Measurements from ENCODE around the gene THAP9.

Gene THAP9

GRCh38 chr4:82951196-82951595 lies 50.7 kb downstream of the THAP9 start:
- H3K36me3 Mint-ChIP-seq (ENCODE audit: insufficient read depth), result peaks cover 14% of the 10 kb centered on the region
- H3K27me3 Mint-ChIP-seq, result no peaks in the 10 kb centered on the region
- DNase-seq (no peak), ATAC-seq (replicated peaks) (no peak)
- no peaks in the 10 kb centered on the region for H3K9me3 Mint-ChIP-seq
- H3K4me3 Mint-ChIP-seq, result no peak overlapping the region
- peaks cover 0 to 3% of the 10 kb centered on the region in 2 donors for H3K4me1 Mint-ChIP-seq (ENCODE audit: low read depth in 2 of 2)
- H3K27ac Mint-ChIP-seq, result no peak overlapping the region

GRCh38 chr4:82954212-82954611 lies 53.7 kb downstream of the THAP9 start:
- Mint-ChIP-seq H3K4me3 (no peak overlapping the region), H3K27me3 (no peaks in the 10 kb centered on the region), H3K27ac (no peak overlapping the region), H3K9me3 (no peaks in the 10 kb centered on the region), H3K36me3 (ENCODE audit: insufficient read depth) (peaks cover 14% of the 10 kb centered on the region), H3K4me1 (ENCODE audit: low read depth in 2 of 2) (peaks cover 0 to 16% of the 10 kb centered on the region in 2 donors)
- no peak for DNase-seq
- no peak for ATAC-seq (replicated peaks)

DNA sequence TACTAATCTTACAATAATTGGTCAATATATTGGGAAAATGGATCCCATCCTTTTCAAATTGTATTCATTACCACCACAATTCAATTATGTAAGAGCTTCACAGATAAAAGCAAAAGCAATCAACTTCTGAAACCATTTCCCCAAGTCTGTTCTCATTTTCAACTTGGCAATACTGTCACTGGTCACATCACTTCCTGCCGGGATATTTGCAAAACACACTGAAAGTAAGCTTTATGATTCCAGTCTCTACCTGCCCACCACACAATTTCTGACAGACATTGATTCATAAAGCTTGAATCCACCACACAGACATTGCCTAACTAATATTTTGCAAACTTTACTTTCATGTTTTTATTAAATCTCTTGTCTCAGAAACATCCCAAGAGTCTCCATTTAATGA lies 56.5 kb downstream of the THAP9 start:
- DNase-seq (no peak), ATAC-seq (replicated peaks) (no peak)
- Mint-ChIP-seq H3K4me1 (ENCODE audit: low read depth in 2 of 2) (peaks cover 0 to 16% of the 10 kb centered on the region in 2 donors), H3K36me3 (ENCODE audit: insufficient read depth) (peaks cover 29% of the 10 kb centered on the region), H3K4me3 (no peak overlapping the region), H3K27me3 (no peaks in the 10 kb centered on the region), H3K9me3 (no peaks in the 10 kb centered on the region), H3K27ac (no peak overlapping the region)

DNA sequence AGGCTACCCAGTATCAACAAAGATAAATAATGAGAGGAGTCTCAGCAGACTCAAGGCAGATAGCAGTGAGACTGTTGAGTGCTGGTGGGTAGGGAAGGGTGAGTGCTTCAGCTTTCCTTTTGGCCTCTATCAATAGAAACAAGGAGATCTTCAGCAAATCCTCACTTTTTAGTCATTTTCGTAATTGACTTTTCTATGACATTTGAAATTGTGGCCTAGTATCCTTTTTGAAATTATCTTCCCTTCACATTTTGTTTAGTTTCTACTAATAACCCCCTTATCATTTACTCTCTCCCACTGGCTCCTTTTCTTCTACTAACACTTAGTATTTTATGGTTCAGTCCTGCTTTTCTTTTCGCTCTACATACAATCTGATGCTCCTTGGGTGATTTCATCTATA lies 65.2 kb downstream of the THAP9 start:
- H3K27ac Mint-ChIP-seq, result peak overlapping the region in 1 of 2 donors; percentile 17
- peaks cover 3 to 18% of the 10 kb centered on the region in 2 donors for H3K4me1 Mint-ChIP-seq (ENCODE audit: low read depth in 2 of 2)
- H3K9me3 Mint-ChIP-seq, result no peaks in the 10 kb centered on the region
- H3K36me3 Mint-ChIP-seq (ENCODE audit: insufficient read depth), result peaks cover 42% of the 10 kb centered on the region
- H3K27me3 Mint-ChIP-seq, result no peaks in the 10 kb centered on the region
- DNase-seq, result no peak
- no peak for ATAC-seq (replicated peaks)
- H3K4me3 Mint-ChIP-seq, result no peak overlapping the region

- DNase-seq (no peak), ATAC-seq (replicated peaks) (no peak)
- Mint-ChIP-seq H3K4me1 (ENCODE audit: low read depth in 2 of 2) (peaks cover 3 to 18% of the 10 kb centered on the region in 2 donors), H3K4me3 (no peak overlapping the region), H3K27ac (peak overlapping the region; percentile 49 to 88), H3K27me3 (no peaks in the 10 kb centered on the region), H3K36me3 (ENCODE audit: insufficient read depth) (peaks cover 37% of the 10 kb centered on the region), H3K9me3 (no peaks in the 10 kb centered on the region)
These were observed 68.4 kb downstream of the THAP9 start for GRCh38 chr4:82968972-82969371.

GRCh38 chr4:82969414-82969813 lies 68.9 kb downstream of the THAP9 start:
- Mint-ChIP-seq H3K27ac (peak overlapping the region in 1 of 2 donors; percentile 88), H3K9me3 (no peaks in the 10 kb centered on the region), H3K4me3 (no peak overlapping the region), H3K4me1 (ENCODE audit: low read depth in 2 of 2) (peaks cover 3 to 18% of the 10 kb centered on the region in 2 donors), H3K36me3 (ENCODE audit: insufficient read depth) (peaks cover 38% of the 10 kb centered on the region), H3K27me3 (no peaks in the 10 kb centered on the region)
- DNase-seq (no peak), ATAC-seq (replicated peaks) (no peak)

Data from effector memory CD8-positive, alpha-beta T cell (primary cell).